ENCODE data around the gene SMC3.

GRCh38 chr10:110540031-110540430 lies 27.5 kb upstream of the SMC3 start:
- TF ChIP-seq SNAI2 (CRISPR knock-in tag; IDR thresholded peaks at IDR 0.05) (no peak), ZNF565 (CRISPR knock-in tag; conservative IDR thresholded peaks at IDR 0.05; ENCODE audit: low read depth) (no peak), ZFP30 (CRISPR knock-in tag; IDR thresholded peaks at IDR 0.05) (no peak), CSDC2 (CRISPR knock-in tag; IDR thresholded peaks at IDR 0.05) (no peak), TOX (CRISPR knock-in tag; IDR thresholded peaks at IDR 0.05; ENCODE audit: borderline replicate concordance) (no peak)
- TF ChIP-seq, protein P1, sequence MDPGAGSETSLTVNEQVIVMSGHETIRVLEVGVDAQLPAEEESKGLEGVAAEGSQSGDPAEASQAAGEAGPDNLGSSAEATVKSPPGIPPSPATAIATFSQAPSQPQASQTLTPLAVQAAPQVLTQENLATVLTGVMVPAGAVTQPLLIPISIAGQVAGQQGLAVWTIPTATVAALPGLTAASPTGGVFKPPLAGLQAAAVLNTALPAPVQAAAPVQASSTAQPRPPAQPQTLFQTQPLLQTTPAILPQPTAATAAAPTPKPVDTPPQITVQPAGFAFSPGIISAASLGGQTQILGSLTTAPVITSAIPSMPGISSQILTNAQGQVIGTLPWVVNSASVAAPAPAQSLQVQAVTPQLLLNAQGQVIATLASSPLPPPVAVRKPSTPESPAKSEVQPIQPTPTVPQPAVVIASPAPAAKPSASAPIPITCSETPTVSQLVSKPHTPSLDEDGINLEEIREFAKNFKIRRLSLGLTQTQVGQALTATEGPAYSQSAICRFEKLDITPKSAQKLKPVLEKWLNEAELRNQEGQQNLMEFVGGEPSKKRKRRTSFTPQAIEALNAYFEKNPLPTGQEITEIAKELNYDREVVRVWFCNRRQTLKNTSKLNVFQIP (CRISPR knock-in tag; IDR thresholded peaks at IDR 0.05; ENCODE audit: borderline replicate concordance, low read depth): no peak
